ENCODE results near the gene FHIT. TPM values are rescaled to one million over a fixed set of nuclear protein-coding genes. Genes with fewer than 3 reads are reported as not detected.

Gene FHIT
- total RNA-seq, 1 donor from 2014 or later: 5.5 TPM

GRCh38 chr3:60337421-60337820, 913.8 kb downstream of the FHIT start:
- no peak for DNase-seq (ENCODE audit: low read depth)

- DNase-seq (ENCODE audit: low read depth): no peak
Measured at GRCh38 chr3:60336061-60336460, 915.2 kb downstream of the FHIT start.

- DNase-seq (ENCODE audit: low read depth): no peak
Measured at GRCh38 chr3:60333710-60334109, 917.5 kb downstream of the FHIT start.

GRCh38 chr3:60330107-60330506, 921.1 kb downstream of the FHIT start:
- no peak for DNase-seq (ENCODE audit: low read depth)

GRCh38 chr3:60325610-60326170, 925.6 kb downstream of the FHIT start:
- no peak for DNase-seq (ENCODE audit: low read depth)

- DNase-seq (ENCODE audit: low read depth): no peak
Measured at GRCh38 chr3:60323651-60324050, 927.6 kb downstream of the FHIT start.

- DNase-seq (ENCODE audit: low read depth): no peak
Measured at GRCh38 chr3:60323180-60323579, 928.1 kb downstream of the FHIT start.

GRCh38 chr3:60322298-60322856, 928.9 kb downstream of the FHIT start:
- no peak for DNase-seq (ENCODE audit: low read depth)

- no peak for DNase-seq (ENCODE audit: low read depth)
Measured at GRCh38 chr3:60319179-60319858, 931.9 kb downstream of the FHIT start.

- DNase-seq (ENCODE audit: low read depth): peak; percentile 67
Measured at GRCh38 chr3:60316121-60316797, 935.0 kb downstream of the FHIT start.

GRCh38 chr3:60313951-60314461, 937.2 kb downstream of the FHIT start:
- DNase-seq (ENCODE audit: low read depth): no peak

- DNase-seq (ENCODE audit: low read depth): no peak
Measured at GRCh38 chr3:60313231-60313798, 937.9 kb downstream of the FHIT start.

GRCh38 chr3:60309539-60310268, 941.5 kb downstream of the FHIT start:
- no peak for DNase-seq (ENCODE audit: low read depth)

- no peak for DNase-seq (ENCODE audit: low read depth)
Measured at GRCh38 chr3:60308808-60309207, 942.4 kb downstream of the FHIT start.

- DNase-seq (ENCODE audit: low read depth): no peak
Measured at GRCh38 chr3:60307562-60308199, 943.6 kb downstream of the FHIT start.

- DNase-seq (ENCODE audit: low read depth): no peak
Measured at GRCh38 chr3:60304112-60304511, 947.1 kb downstream of the FHIT start.

- no peak for DNase-seq (ENCODE audit: low read depth)
Measured at GRCh38 chr3:60303160-60303559, 948.1 kb downstream of the FHIT start.

GRCh38 chr3:60301142-60301541, 950.1 kb downstream of the FHIT start:
- DNase-seq (ENCODE audit: low read depth): no peak

- DNase-seq (ENCODE audit: low read depth): no peak
Measured at GRCh38 chr3:60298141-60298540, 953.1 kb downstream of the FHIT start.

GRCh38 chr3:60294181-60294580, 957.1 kb downstream of the FHIT start:
- peak; percentile 63 for DNase-seq (ENCODE audit: low read depth)

- no peak for DNase-seq (ENCODE audit: low read depth)
Measured at GRCh38 chr3:60291115-60291514, 960.1 kb downstream of the FHIT start.

Measured in renal cortical epithelial cell (primary cell).